CD14-positive monocyte (primary cell): Measurements from ENCODE around the gene TFAP2B. TPM values are rescaled to one million over a fixed set of nuclear protein-coding genes. Genes with fewer than 3 reads are reported as not detected.

Source experiments
- DNase-seq, 3 donors: peaks; one replicate each; pipeline ENCODE4 v3.0.0-alpha.2; 2011 to 2022
- H2AFZ ChIP-seq: 2 replicates; pipeline ENCODE4 v1.6.0; 2012; ENCODE audit warnings: mild to moderate bottlenecking, low read depth, low read length, inconsistent platforms; ENCODE audit not compliant: insufficient read depth, poor library complexity, severe bottlenecking
- H3K27ac ChIP-seq, 2 donors: 1 replicate in 1 of 2; 2 replicates in 1 of 2; pipeline ENCODE4 v1.5.1; 2012 to 2013; ENCODE audit warnings: low read length in 2 of 2, control low read depth in 1 of 2, inconsistent platforms in 1 of 2, low read depth in 1 of 2, mild to moderate bottlenecking in 1 of 2
- H3K27me3 ChIP-seq, 2 donors: one replicate each; pipeline versions ENCODE4 v1.6.0 to v1.6.1; 2011 to 2013; ENCODE audit warnings: low read length in 2 of 2; ENCODE audit not compliant: control insufficient read depth in 2 of 2, insufficient read depth in 2 of 2
- H3K36me3 ChIP-seq, 2 donors: replicated peaks in 1 of 2; 1 replicate in 1 of 2; 2 replicates in 1 of 2; pipeline versions ENCODE4 v1.5.1 to v1.6.1; 2012 to 2013; ENCODE audit warnings: low read length in 2 of 2, control low read depth in 1 of 2, inconsistent platforms in 1 of 2, mild to moderate bottlenecking in 1 of 2; ENCODE audit not compliant: insufficient read depth in 2 of 2, control insufficient read depth in 1 of 2
- H3K4me1 ChIP-seq, 2 donors: 1 replicate in 1 of 2; 2 replicates in 1 of 2; pipeline versions ENCODE4 v1.5.1 to v1.6.1; 2012 to 2013; ENCODE audit warnings: low read length in 2 of 2, control low read depth in 1 of 2, inconsistent platforms in 1 of 2, mild to moderate bottlenecking in 1 of 2, moderate library complexity in 1 of 2; ENCODE audit not compliant: insufficient read depth in 2 of 2, control insufficient read depth in 1 of 2
- H3K4me2 ChIP-seq: replicated peaks from 2 replicates; pipeline ENCODE3; 2012; ENCODE audit warnings: low read length, moderate library complexity, mild to moderate bottlenecking; ENCODE audit not compliant: poor library complexity, severe bottlenecking; ENCODE audit errors: extremely low read depth
- H3K4me3 ChIP-seq, 3 experiments: fragments of 200-600 bp in 1 of 3; sonication (generic) in 1 of 3; replicated peaks in 1 of 3; 1 replicate in 2 of 3; 2 replicates in 1 of 3; pipeline ENCODE4 v1.5.1; 2011 to 2013; ENCODE audit warnings: low read length in 3 of 3, mild to moderate bottlenecking in 3 of 3, control low read depth in 2 of 3, low read depth in 2 of 3, inconsistent platforms in 1 of 3, moderate library complexity in 1 of 3
- H3K79me2 ChIP-seq: 2 replicates; pipeline ENCODE4 v1.6.0; 2012; ENCODE audit warnings: mild to moderate bottlenecking, control low read depth, inconsistent platforms, low read length, moderate library complexity; ENCODE audit not compliant: insufficient read depth
- H3K9ac ChIP-seq: 2 replicates; pipeline ENCODE4 v1.6.0; 2017; ENCODE audit warnings: low read length, mild to moderate bottlenecking; ENCODE audit not compliant: insufficient read depth, poor library complexity, severe bottlenecking
- H3K9me3 ChIP-seq, 2 donors: replicated peaks in 1 of 2; 1 replicate in 1 of 2; 2 replicates in 1 of 2; pipeline versions ENCODE4 v1.5.1 to v1.6.1; 2012 to 2013; ENCODE audit warnings: low read length in 2 of 2, control low read depth in 1 of 2; ENCODE audit not compliant: control insufficient read depth in 1 of 2, insufficient read depth in 1 of 2
- H4K20me1 ChIP-seq: 2 replicates; pipeline ENCODE4 v1.6.0; 2012; ENCODE audit warnings: mild to moderate bottlenecking, low read length, control low read depth, moderate library complexity; ENCODE audit not compliant: insufficient read depth
- H3K27ac Mint-ChIP-seq, 7 donors: one replicate each; pipeline ENCODE4 v1.8.0; 2020; ENCODE audit warnings: mild to moderate bottlenecking in 7 of 7, mixed read lengths in 7 of 7, moderate library complexity in 6 of 7, inconsistent platforms in 2 of 7
- H3K27me3 Mint-ChIP-seq, 3 donors: one replicate each; pipeline ENCODE4 v1.8.0; 2021 to 2022; ENCODE audit warnings: low read depth in 3 of 3, mild to moderate bottlenecking in 3 of 3, mixed read lengths in 3 of 3, moderate library complexity in 3 of 3, inconsistent platforms in 1 of 3
- H3K36me3 Mint-ChIP-seq, 2 donors: one replicate each; pipeline ENCODE4 v1.8.0; 2020; ENCODE audit warnings: mixed read lengths in 2 of 2, inconsistent platforms in 1 of 2, mild to moderate bottlenecking in 1 of 2
- H3K4me1 Mint-ChIP-seq: one replicate; pipeline ENCODE4 v1.8.0; 2020; ENCODE audit warnings: mild to moderate bottlenecking, mixed read lengths
- H3K4me3 Mint-ChIP-seq, 2 donors: one replicate each; pipeline ENCODE4 v1.8.0; 2020; ENCODE audit warnings: mild to moderate bottlenecking in 2 of 2, mixed read lengths in 2 of 2, moderate library complexity in 1 of 2
- H3K9me3 Mint-ChIP-seq, 7 donors: one replicate each; pipeline ENCODE4 v1.8.0; 2020 to 2022; ENCODE audit warnings: mixed read lengths in 7 of 7, mild to moderate bottlenecking in 6 of 7, moderate library complexity in 6 of 7, inconsistent platforms in 2 of 7
- WGBS: methylation state at CpG from one replicate; pipeline ENCODE4 v1.1.5; 2013; ENCODE audit warnings: missing lambda C conversion rate; ENCODE audit not compliant: insufficient coverage; 5-methylcytosine and 5-hydroxymethylcytosine counted together
- intact Hi-C, 2 donors: fragments of 100-400 bp; cut with micrococcal nuclease; formaldehyde crosslinking; loops; one replicate each; pipeline versions ENCODE4 v1.15.0 to v1.15.1; 2023
- polyA plus RNA-seq, 3 donors: library from polyadenylated mRNA; depleted of rRNA in 1 of 3; unstranded in 2 of 3; stranded (reverse) in 1 of 3; fragments of 300-500 nt in 2 of 3; fragments of >200 nt in 1 of 3; fragmentation: Illumina TruSeq in 2 of 3; gene quantifications; 1 replicate in 2 of 3; 2 replicates in 1 of 3; pipeline ENCODE4 v1.2.3, GENCODE V29; 2012 to 2021
- TF ChIP-seq, protein P1 (sequence below): fragments of 200-600 bp; IDR thresholded peaks from one replicate; pipeline ENCODE4 v1.8.0; 2022; ENCODE audit warnings: antibody characterized with exemption, mild to moderate bottlenecking

The TFAP2B gene
- polyA plus RNA-seq, 3 donors = not detected

DNA sequence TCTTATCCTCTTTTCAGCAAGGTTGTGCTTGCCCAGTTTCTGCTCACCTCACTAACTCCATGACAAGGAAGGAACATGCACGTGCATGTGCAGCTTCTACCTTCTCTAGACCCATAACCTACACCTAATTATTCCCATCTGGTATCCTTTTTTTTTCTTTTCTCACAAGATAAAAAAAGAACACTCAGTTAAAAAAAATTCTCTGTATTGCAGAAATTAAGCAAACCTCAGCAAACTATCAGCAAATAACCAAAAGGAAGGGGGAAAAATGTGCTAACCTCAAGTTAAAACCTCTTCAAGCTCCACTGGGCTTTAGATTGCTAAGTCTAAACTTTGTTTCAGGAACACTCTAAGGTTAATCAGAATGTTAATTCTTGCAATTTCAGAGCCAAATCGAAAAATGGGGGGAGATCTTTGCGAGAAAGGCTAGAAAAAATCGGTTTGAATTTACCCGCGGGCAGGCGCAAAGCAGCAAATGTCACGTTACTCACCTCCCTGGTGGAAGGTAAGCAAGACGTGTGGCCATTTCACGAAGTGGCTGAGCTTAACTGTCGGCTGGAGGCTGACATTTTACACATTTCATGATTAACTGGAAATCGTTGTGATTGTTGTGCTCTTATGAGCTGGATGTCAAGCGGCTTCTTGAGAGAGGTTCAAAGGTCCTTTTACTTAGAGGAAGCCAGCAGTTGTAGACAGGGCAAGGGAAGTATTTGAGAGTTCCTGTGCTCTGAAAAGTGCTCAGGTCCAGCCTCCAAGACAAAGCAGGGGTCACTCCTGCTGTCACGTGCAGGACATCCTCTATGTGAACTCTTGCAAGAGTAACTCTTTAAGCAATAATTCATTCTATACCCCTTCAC lies 19.1 kb downstream of the TFAP2B start:
- Histone ChIP-seq H3K9me3 (peaks cover 0 to 42% of the 10 kb centered on the region in 2 donors), H3K79me2 (no peaks in the 10 kb centered on the region), H3K4me3 (no peak overlapping the region), H3K36me3 (no peaks in the 10 kb centered on the region), H4K20me1 (no peaks in the 10 kb centered on the region), H3K4me2 (no peak overlapping the region), H2AFZ (no peak overlapping the region), H3K4me1 (no peaks in the 10 kb centered on the region), H3K9ac (no peak overlapping the region), H3K27me3 (peaks cover 94 to 98% of the 10 kb centered on the region in 2 donors), H3K27ac (no peak overlapping the region)
- Mint-ChIP-seq H3K4me3 (peak overlapping the region in 1 of 2 donors; percentile 74), H3K36me3 (peaks cover 0 to 4% of the 10 kb centered on the region in 2 donors), H3K4me1 (peaks cover 4% of the 10 kb centered on the region), H3K9me3 (peaks cover 0 to 20% (median 10%) of the 10 kb centered on the region in 7 donors), H3K27ac (no peak overlapping the region), H3K27me3 (peaks cover 75 to 91% (median 88%) of the 10 kb centered on the region in 3 donors)
- intact Hi-C loops = no loop called here
- no peak for DNase-seq
- WGBS = 11% methylated on average over 11 of the region's 14 CpGs
- TF ChIP-seq, protein P1, sequence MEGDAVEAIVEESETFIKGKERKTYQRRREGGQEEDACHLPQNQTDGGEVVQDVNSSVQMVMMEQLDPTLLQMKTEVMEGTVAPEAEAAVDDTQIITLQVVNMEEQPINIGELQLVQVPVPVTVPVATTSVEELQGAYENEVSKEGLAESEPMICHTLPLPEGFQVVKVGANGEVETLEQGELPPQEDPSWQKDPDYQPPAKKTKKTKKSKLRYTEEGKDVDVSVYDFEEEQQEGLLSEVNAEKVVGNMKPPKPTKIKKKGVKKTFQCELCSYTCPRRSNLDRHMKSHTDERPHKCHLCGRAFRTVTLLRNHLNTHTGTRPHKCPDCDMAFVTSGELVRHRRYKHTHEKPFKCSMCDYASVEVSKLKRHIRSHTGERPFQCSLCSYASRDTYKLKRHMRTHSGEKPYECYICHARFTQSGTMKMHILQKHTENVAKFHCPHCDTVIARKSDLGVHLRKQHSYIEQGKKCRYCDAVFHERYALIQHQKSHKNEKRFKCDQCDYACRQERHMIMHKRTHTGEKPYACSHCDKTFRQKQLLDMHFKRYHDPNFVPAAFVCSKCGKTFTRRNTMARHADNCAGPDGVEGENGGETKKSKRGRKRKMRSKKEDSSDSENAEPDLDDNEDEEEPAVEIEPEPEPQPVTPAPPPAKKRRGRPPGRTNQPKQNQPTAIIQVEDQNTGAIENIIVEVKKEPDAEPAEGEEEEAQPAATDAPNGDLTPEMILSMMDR = no peak

- Histone ChIP-seq H4K20me1 (no peaks in the 10 kb centered on the region), H3K4me1 (no peaks in the 10 kb centered on the region), H3K4me3 (no peak overlapping the region), H3K27me3 (peaks cover 96 to 100% of the 10 kb centered on the region in 2 donors), H2AFZ (no peak overlapping the region), H3K4me2 (no peak overlapping the region), H3K27ac (no peak overlapping the region), H3K9me3 (peaks cover 0 to 61% of the 10 kb centered on the region in 2 donors), H3K9ac (no peak overlapping the region), H3K36me3 (no peaks in the 10 kb centered on the region), H3K79me2 (no peaks in the 10 kb centered on the region)
- no peak overlapping the region for H3K27ac Mint-ChIP-seq
- TF ChIP-seq, protein P1 = no peak
- intact Hi-C loops = no loop called here
- 20% methylated on average over 10 of the region's 15 CpGs for WGBS
- H3K36me3 Mint-ChIP-seq = peaks cover 0 to 4% of the 10 kb centered on the region in 2 donors
- DNase-seq = no peak
- peak overlapping the region in 1 of 2 donors; percentile 68 for H3K4me3 Mint-ChIP-seq
- H3K4me1 Mint-ChIP-seq = peaks cover 4% of the 10 kb centered on the region
- H3K9me3 Mint-ChIP-seq = peaks cover 0 to 30% (median 23%) of the 10 kb centered on the region in 7 donors
- H3K27me3 Mint-ChIP-seq = peaks cover 99 to 100% (median 99%) of the 10 kb centered on the region in 3 donors
Observed at GRCh38 chr6:50840112-50840810, 21.6 kb downstream of the TFAP2B start.
